ENCODE data around the gene MACROD1. TPM values are rescaled to one million over a fixed set of nuclear protein-coding genes. Genes with fewer than 3 reads are reported as not detected.

The MACROD1 gene
- total and polyA plus RNA-seq, 2 donors (not counting 3 experiments of a cell fraction or from before 2014, with no cell fraction given) = 11.0 to 16.2 TPM

DNA sequence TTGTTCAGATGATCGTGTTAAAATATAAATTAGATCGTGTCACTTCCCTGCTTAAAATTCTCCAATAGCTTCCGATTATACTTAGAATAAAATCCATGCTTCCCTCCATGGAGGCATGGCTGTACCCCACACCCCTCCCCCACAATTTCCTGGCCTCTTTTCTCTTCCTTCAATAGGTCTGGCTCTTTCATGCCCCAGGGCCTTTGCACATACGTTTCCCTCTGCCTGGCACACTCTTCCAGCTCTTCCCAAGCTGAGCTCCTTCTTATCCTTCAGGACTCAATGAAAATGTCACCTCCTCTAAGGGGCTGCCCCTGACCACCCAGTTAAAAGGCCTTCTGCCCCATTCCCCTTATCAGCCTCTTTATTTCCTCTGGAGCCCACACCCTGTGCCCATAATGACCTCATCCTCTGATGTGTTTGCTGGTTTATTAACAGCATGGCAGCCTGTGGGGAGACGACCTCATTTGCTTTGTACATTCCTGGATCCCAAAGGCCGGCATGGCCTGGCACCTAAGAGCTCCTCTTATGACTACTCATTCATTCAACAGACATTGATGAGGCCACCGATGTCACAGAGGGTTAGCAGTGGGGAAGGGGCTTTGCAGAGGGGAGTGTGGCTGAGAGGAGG, 139.2 kb downstream of the MACROD1 start:
- Histone ChIP-seq H3K27ac (ENCODE audit: insufficient read depth, low read depth, low read length) (no peak overlapping the region), H3K9me1 (replicated peaks; ENCODE audit: control insufficient read depth, extremely low read depth, insufficient read depth, low read length) (no peaks in the 10 kb centered on the region), H3K9ac (replicated peaks; ENCODE audit: extremely low read depth, insufficient read depth, low read length) (no peak overlapping the region), H3K36me3 (ENCODE audit: control insufficient read depth in 2 of 2, extremely low read depth in 1 of 2, insufficient read depth in 2 of 2, low read length in 2 of 2) (no peaks in the 10 kb centered on the region), H4K20me1 (replicated peaks; ENCODE audit: control insufficient read depth, extremely low read depth, insufficient read depth, low read length) (no peaks in the 10 kb centered on the region), H3K27me3 (ENCODE audit: control insufficient read depth in 2 of 2, insufficient read depth in 2 of 2, low read length in 2 of 2) (no peaks in the 10 kb centered on the region), H3K9me3 (replicated peaks; ENCODE audit: control insufficient read depth, insufficient read depth, low read length) (no peaks in the 10 kb centered on the region), H2AFZ (ENCODE audit: low read depth, low read length) (no peak overlapping the region), H3K4me3 (replicated peaks in 1 of 3; ENCODE audit: insufficient read depth in 1 of 3, low read depth in 1 of 3, low read length in 3 of 3) (no peak overlapping the region), H3K4me2 (ENCODE audit: insufficient read depth, low read length) (no peak overlapping the region), H3K79me2 (ENCODE audit: control insufficient read depth, insufficient read depth, low read length) (no peaks in the 10 kb centered on the region), H3K4me1 (ENCODE audit: control insufficient read depth, extremely low read depth, insufficient read depth, low read length) (no peaks in the 10 kb centered on the region)
- dilution Hi-C loops (cut with MboI; ENCODE audit: extremely low pct_ligation_motif_present, low sequenced_read_pairs) (no loop called here), intact Hi-C loops (cut with micrococcal nuclease) (no loop called here)
- no peak for FAIRE-seq
- ChIA-PET CTCF (interaction anchor here (1.1 to 1.2 kb wide), 2 partner anchors 11 to 26 kb away, joined by 3 read pairs; no protein-coding TSS in a partner anchor), POLR2A (no interaction called here)
- TF ChIP-seq POLR2A (IDR thresholded peaks at IDR 0.05; ENCODE audit: low read depth, low read length) (no peak), GATA2 (IDR thresholded peaks at IDR 0.05; ENCODE audit: insufficient read depth, insufficient read length, low read depth, low read length) (no peak), MYC (IDR thresholded peaks at IDR 0.05; ENCODE audit: low read depth, low read length) (no peak), MAX (IDR thresholded peaks at IDR 0.05; ENCODE audit: insufficient read depth, insufficient read length) (no peak), JUN (IDR thresholded peaks at IDR 0.05; ENCODE audit: borderline replicate concordance, insufficient read depth, insufficient read length, low read depth) (no peak), EZH2 (IDR thresholded peaks at IDR 0.05; ENCODE audit: borderline replicate concordance, low read depth, low read length, severe bottlenecking) (no peak)
- TF ChIP-seq, protein P1, sequence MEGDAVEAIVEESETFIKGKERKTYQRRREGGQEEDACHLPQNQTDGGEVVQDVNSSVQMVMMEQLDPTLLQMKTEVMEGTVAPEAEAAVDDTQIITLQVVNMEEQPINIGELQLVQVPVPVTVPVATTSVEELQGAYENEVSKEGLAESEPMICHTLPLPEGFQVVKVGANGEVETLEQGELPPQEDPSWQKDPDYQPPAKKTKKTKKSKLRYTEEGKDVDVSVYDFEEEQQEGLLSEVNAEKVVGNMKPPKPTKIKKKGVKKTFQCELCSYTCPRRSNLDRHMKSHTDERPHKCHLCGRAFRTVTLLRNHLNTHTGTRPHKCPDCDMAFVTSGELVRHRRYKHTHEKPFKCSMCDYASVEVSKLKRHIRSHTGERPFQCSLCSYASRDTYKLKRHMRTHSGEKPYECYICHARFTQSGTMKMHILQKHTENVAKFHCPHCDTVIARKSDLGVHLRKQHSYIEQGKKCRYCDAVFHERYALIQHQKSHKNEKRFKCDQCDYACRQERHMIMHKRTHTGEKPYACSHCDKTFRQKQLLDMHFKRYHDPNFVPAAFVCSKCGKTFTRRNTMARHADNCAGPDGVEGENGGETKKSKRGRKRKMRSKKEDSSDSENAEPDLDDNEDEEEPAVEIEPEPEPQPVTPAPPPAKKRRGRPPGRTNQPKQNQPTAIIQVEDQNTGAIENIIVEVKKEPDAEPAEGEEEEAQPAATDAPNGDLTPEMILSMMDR (IDR thresholded peaks at IDR 0.05; ENCODE audit: extremely low read depth in 1 of 2, insufficient read depth in 1 of 2, low read depth in 1 of 2, low read length in 2 of 2) = no peak
- no peak for DNase-seq (ENCODE audit: low read depth, low spot score)
- no TSS peak for BruUV-seq (replicated peaks)

Data from endothelial cell of umbilical vein (primary cell).